Right kidney (tissue), 1 donor: ENCODE data around the gene NKPD1.
"Not testable (repeated sequence)": the region's sequence is repeated elsewhere in the genome, so short reads cannot be mapped to it uniquely, and the experiment has no call there.

Experiments used
- DNase-seq: peaks from one replicate; pipeline ENCODE4 v3.0.0-alpha.2; 2016

The NKPD1 gene

GRCh38 chr19:45139286-45140143 is 21.3 kb downstream of the NKPD1 start:
- DNase-seq: no peak

- no peak for DNase-seq
Measured at GRCh38 chr19:45138303-45138751, 22.5 kb downstream of the NKPD1 start.

- DNase-seq: no peak
Measured at GRCh38 chr19:45137179-45137761, 23.5 kb downstream of the NKPD1 start.

- no peak for DNase-seq
Measured at GRCh38 chr19:45136507-45137178, 24.1 kb downstream of the NKPD1 start.

- no peak for DNase-seq
Measured at GRCh38 chr19:45135176-45135885, 25.5 kb downstream of the NKPD1 start.

- no peak for DNase-seq
Measured at GRCh38 chr19:45133661-45134060, 27.1 kb downstream of the NKPD1 start.

GRCh38 chr19:45130888-45131615 is 29.7 kb downstream of the NKPD1 start:
- no peak for DNase-seq

DNA sequence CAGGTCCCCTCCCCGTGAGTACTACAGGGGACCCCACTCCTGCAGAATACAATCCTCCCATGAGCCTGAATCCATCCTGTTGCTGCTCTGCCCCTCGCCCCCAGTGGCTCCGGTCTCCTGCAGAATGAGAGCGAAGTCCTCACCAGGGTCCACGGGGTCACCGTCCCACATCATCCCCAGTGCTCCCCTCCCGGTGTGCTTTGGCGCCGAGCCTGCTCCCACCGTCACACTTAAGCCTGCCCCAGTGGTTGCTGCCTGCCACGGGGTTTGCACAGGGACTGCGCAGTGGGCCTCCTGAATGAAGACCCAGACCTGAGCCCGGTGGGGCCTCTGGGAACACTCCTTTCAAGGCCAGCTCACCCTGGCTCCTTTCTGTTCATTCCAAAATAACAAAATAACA is 30.5 kb downstream of the NKPD1 start:
- no peak for DNase-seq

- DNase-seq: no peak
Measured at GRCh38 chr19:45128806-45129205, 32.0 kb downstream of the NKPD1 start.

GRCh38 chr19:45128146-45128545 is 32.6 kb downstream of the NKPD1 start:
- no peak for DNase-seq

GRCh38 chr19:45126654-45127053 is 34.1 kb downstream of the NKPD1 start:
- no peak for DNase-seq

- DNase-seq: no peak
Measured at GRCh38 chr19:45125975-45126493, 34.7 kb downstream of the NKPD1 start.

GRCh38 chr19:45125360-45125759 is 35.4 kb downstream of the NKPD1 start:
- no peak for DNase-seq

DNA sequence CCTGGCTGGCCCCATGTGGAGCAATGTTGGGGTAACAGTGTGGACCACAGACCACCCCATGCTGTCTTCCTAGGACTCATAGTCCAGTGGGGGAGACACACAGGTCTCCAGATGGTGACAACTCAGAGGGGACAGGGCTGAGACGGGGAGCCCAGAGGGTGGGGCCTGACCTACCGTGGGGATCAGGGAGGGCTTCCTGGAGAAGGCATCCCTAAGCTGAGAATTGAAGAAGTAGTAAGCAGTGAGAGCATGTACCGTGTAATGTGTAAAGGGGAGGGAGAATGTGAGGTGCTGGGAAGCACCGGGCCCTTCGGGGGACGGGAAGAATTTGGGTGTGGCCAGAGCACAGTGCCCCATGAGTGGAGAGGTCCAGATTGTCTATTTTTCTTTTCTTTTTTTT is 36.8 kb downstream of the NKPD1 start:
- DNase-seq: no peak

GRCh38 chr19:45123440-45123850 is 37.3 kb downstream of the NKPD1 start:
- DNase-seq: no peak

- no peak for DNase-seq
Measured at GRCh38 chr19:45122832-45123231, 38.0 kb downstream of the NKPD1 start.

DNA sequence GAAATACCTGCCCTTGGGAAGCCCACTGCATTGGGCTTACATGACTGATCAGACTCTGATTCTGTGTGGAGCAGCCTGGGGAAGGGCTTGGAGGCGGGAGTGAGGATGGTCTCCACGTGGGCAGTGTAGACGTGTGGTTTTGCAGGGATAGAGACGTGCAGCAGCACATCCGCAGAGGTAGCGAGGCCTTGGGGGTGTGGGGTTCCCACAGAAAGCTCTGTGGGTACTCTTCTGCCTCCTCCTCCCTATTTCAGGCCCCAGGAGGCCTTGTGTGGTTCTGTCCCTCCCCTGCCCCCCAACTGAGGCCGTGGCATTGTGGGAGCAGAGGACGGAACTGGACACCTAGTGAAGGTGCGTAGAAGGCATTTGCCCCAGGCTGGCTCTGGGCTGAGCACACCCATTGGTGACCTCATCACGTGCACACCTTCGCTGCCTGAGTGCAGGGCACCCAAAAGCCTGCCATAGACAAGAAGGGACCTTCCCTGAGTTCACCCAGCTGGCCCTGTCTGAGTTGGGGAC is 38.9 kb downstream of the NKPD1 start:
- no peak for DNase-seq

GRCh38 chr19:45119582-45119981 is 41.2 kb downstream of the NKPD1 start:
- no peak for DNase-seq

DNA sequence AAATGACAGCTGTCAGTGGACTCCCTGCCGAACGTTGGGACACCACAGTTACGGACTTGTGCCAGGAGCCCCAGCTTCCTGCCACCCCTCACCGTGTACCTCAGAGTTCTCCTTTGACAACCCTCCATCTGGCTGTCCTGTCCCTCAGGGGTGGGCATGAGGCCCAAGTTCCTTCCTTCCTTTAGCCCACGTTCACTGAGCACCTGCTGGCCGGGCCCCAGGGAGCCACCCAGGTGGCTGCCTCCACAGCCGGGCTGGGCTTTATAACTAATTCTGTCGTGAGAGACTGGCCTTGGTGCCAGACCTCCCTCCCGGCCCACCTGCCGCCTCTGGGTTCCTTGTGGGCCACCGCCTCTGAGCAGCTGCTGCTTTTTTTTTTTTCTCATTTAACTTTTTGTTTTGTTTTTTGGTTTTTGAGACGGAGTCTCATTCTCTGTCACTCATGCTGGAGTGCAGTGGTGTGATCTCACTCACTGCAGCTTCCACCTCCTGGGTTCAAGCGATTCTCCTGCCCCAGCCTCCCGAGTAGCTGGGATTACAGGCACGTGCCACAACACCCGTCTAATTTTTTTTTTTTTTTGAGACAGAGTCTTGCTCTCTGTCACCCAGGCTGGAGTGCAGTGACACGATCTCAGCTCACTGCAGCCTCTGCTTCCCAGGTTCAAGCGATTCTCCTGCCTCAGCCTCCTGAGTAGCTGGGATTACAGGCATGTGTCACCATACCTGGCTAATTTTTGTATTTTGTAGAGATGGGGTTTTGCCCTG is 42.0 kb downstream of the NKPD1 start:
- not testable (repeated sequence) for DNase-seq

GRCh38 chr19:45118106-45118505 is 42.7 kb downstream of the NKPD1 start:
- DNase-seq: no peak

GRCh38 chr19:45117671-45118070 is 43.1 kb downstream of the NKPD1 start:
- DNase-seq: no peak
